Astrocyte of the spinal cord (primary cell): Measurements from ENCODE around the gene LLGL1.

Source experiments
- DNase-seq: peaks from one replicate; pipeline ENCODE4 v3.0.0; 2011; ENCODE audit warnings: low read depth, low spot score
- H3K4me3 ChIP-seq: 2 replicates; pipeline ENCODE4 v1.5.1; 2011; ENCODE audit warnings: low read depth, mild to moderate bottlenecking, low read length, moderate library complexity
- in situ Hi-C: cut with HindIII; loops from 2 replicates; pipeline ENCODE4 v1.10.0; 2017; ENCODE audit warnings: low sequenced_read_pairs
- TF ChIP-seq, protein P1 (sequence below): IDR thresholded peaks from 2 replicates; pipeline ENCODE4 v1.5.1; 2012; ENCODE audit warnings: low read depth, mild to moderate bottlenecking, low read length, inconsistent platforms

Gene LLGL1

DNA sequence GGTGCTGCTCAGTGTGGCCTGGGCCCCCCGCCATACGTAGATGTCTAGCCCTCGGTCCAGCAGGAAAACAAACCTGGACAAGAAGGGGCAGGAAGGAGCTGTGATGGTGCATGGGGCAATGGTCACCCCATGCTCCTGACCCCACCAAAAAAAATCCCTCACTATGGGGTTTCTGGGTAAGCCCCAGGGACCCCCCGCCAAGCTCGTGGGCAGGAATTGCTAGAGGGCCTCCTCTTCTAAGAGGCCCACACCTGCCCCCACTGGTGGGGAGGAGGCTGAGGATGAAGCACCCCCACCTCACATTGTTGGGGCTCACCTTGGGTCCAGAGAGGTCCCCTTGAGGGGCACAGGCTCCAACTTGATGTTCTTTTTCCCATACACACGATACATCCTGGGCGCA, 23.4 kb downstream of the LLGL1 start:
- TF ChIP-seq, protein P1, sequence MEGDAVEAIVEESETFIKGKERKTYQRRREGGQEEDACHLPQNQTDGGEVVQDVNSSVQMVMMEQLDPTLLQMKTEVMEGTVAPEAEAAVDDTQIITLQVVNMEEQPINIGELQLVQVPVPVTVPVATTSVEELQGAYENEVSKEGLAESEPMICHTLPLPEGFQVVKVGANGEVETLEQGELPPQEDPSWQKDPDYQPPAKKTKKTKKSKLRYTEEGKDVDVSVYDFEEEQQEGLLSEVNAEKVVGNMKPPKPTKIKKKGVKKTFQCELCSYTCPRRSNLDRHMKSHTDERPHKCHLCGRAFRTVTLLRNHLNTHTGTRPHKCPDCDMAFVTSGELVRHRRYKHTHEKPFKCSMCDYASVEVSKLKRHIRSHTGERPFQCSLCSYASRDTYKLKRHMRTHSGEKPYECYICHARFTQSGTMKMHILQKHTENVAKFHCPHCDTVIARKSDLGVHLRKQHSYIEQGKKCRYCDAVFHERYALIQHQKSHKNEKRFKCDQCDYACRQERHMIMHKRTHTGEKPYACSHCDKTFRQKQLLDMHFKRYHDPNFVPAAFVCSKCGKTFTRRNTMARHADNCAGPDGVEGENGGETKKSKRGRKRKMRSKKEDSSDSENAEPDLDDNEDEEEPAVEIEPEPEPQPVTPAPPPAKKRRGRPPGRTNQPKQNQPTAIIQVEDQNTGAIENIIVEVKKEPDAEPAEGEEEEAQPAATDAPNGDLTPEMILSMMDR = no peak
- no peak overlapping the region for H3K4me3 ChIP-seq
- no peak for DNase-seq
- in situ Hi-C loops = no loop called here

- TF ChIP-seq, protein P1 = no peak
- in situ Hi-C loops = no loop called here
- H3K4me3 ChIP-seq = no peak overlapping the region
- no peak for DNase-seq
Measured at GRCh38 chr17:18250259-18250658, 24.8 kb downstream of the LLGL1 start.

- in situ Hi-C loops = no loop called here
- no peak overlapping the region for H3K4me3 ChIP-seq
- TF ChIP-seq, protein P1 = no peak
- no peak for DNase-seq
Measured at GRCh38 chr17:18250708-18251107, 25.3 kb downstream of the LLGL1 start.

DNA sequence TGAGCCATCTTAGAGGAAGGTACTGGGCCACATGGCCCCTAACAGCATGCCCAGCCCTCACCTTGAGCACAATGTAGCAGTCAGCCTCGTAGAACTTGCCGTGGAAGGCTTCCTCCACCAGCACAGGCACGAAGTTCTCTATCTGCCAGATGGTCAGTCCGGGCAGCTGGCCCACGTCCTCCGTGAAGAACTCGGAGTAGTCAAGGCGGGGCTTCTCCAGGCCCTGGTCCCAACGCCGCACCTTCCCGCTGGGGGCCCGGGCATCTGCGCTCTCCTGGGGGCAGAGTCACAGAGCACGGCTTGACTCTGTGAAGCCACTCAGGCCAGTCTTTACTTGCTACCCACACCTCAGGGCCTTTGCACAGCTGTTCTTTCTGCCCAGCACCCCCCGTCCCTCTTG, 25.8 kb downstream of the LLGL1 start:
- TF ChIP-seq, protein P1 = no peak
- no peak overlapping the region for H3K4me3 ChIP-seq
- no peak for DNase-seq
- in situ Hi-C loops = no loop called here

- no peak for DNase-seq
- in situ Hi-C loops = no loop called here
- TF ChIP-seq, protein P1 = no peak
- no peak overlapping the region for H3K4me3 ChIP-seq
Measured at GRCh38 chr17:18252160-18252559, 26.7 kb downstream of the LLGL1 start.

GRCh38 chr17:18253187-18253884, 27.9 kb downstream of the LLGL1 start:
- DNase-seq = no peak
- H3K4me3 ChIP-seq = no peak overlapping the region
- in situ Hi-C loops = no loop called here
- TF ChIP-seq, protein P1 = no peak
